Fibroblast of pulmonary artery (primary cell): ENCODE data around the gene ZNF385C.

Experiments used
- DNase-seq: peaks from one replicate; pipeline ENCODE4 v3.0.0-alpha.2; 2010; ENCODE audit warnings: low read depth
- H3K4me3 ChIP-seq: replicated peaks from 2 replicates; pipeline ENCODE4 v1.5.1; 2011; ENCODE audit warnings: low read depth, mild to moderate bottlenecking, control low read depth, low read length, moderate library complexity
- TF ChIP-seq, protein P1 (sequence below): IDR thresholded peaks from 2 replicates; pipeline ENCODE4 v1.5.1; 2011; ENCODE audit warnings: mild to moderate bottlenecking, control low read depth, low read length, inconsistent platforms; ENCODE audit errors: missing control alignments

ZNF385C gene

DNA sequence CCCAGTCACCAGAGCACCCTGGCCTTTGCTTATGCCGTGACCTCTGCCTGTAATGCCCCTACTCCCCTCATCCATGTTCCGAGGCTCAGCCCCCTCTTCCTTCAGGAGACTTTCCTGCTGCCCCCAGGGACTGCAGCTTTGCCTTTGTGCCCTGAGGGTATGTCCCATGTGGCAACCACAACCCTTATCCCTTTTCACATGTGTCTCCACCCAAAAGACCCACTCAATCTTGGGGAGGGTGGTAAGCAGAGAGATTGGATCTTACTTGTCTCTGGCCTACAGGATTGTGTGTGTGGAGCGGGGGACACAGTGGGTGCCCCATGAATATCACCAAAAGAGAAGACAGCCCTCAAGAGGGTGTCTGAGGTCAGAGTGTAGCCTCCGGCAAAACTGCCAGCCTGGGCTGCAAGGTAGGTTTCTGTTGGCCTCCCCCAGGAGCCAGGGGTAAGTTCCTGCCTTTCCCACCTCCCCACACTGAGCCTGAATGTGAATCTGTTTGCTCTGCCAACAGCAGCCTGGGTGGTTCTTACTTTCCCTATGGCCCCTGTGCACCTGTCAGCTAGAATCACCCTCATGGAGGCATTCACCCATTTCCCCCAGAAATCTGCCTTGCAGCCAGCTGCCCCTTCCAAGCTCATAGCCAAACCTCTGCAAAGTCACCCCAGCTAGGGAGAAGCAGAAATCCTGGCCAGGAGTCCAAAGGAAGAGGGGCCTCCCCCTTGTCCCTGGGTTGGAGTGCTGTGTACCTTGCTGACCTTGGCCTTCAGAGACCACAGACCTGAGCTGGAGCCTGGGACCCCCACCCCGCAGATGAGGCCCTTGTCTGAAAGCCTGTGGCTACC is 36.4 kb downstream of the ZNF385C start:
- no peak for DNase-seq
- no peak overlapping the region for H3K4me3 ChIP-seq
- TF ChIP-seq, protein P1, sequence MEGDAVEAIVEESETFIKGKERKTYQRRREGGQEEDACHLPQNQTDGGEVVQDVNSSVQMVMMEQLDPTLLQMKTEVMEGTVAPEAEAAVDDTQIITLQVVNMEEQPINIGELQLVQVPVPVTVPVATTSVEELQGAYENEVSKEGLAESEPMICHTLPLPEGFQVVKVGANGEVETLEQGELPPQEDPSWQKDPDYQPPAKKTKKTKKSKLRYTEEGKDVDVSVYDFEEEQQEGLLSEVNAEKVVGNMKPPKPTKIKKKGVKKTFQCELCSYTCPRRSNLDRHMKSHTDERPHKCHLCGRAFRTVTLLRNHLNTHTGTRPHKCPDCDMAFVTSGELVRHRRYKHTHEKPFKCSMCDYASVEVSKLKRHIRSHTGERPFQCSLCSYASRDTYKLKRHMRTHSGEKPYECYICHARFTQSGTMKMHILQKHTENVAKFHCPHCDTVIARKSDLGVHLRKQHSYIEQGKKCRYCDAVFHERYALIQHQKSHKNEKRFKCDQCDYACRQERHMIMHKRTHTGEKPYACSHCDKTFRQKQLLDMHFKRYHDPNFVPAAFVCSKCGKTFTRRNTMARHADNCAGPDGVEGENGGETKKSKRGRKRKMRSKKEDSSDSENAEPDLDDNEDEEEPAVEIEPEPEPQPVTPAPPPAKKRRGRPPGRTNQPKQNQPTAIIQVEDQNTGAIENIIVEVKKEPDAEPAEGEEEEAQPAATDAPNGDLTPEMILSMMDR = no peak

DNA sequence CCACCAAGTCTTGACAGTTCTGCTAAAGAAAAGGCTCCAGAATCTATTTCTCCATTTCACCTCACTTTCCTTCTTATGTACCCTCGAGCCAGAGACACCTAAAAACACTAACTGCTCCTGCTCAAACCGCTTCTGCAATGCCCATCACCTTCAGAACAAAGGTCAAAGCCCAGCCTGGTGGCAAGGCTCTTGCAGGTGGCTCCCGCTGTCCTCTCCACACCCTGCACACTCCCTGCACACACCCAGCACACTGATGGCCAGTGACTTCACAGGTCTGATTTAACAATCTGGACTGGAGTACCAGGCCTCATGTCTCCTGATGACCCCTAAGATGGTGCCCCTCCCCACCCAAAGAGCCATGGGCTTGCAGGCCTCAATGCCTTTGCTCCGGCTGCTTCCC is 38.0 kb downstream of the ZNF385C start:
- no peak overlapping the region for H3K4me3 ChIP-seq
- no peak for DNase-seq
- TF ChIP-seq, protein P1 = no peak

DNA sequence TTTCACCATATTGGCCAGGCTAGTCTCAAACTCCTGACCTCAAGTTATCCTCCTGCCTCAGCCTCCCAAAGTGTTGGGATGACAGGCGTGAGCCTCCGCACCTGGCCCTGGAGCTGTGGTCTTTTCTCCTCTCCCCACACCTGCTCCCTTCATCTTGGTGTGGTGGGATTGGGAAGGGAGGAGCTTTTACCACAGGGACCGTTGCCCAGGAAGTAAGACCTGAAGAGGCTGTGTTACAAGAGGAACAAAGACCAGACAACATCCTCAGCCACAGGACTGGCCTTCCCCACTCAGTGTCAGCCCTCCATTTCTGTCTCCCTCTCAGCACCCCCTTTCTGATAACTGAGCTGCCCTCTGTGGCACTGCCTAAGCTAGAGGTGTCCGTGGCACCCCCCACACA is 38.5 kb downstream of the ZNF385C start:
- TF ChIP-seq, protein P1 = no peak
- H3K4me3 ChIP-seq = no peak overlapping the region
- no peak for DNase-seq

DNA sequence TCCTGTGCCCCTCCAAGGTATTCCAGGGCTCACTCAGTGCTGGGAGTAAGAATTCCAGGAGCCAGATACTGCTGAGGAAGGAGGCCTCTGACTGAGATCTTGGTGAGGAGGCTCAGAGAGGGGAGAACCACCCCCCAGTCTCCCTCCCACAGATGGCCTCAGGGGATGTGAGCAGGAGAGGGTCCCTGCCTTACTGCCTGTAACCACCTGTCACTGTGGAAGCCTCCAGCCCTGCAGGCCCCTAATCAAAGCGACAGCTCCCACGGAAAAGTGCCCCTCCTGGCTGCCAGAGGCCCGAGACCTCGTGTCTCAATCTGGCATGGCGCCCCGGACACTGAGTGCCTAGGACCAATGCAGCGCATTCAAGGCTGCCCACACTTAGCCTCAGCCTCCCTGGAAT is 40.2 kb downstream of the ZNF385C start:
- no peak overlapping the region for H3K4me3 ChIP-seq
- TF ChIP-seq, protein P1 = no peak
- no peak for DNase-seq

DNA sequence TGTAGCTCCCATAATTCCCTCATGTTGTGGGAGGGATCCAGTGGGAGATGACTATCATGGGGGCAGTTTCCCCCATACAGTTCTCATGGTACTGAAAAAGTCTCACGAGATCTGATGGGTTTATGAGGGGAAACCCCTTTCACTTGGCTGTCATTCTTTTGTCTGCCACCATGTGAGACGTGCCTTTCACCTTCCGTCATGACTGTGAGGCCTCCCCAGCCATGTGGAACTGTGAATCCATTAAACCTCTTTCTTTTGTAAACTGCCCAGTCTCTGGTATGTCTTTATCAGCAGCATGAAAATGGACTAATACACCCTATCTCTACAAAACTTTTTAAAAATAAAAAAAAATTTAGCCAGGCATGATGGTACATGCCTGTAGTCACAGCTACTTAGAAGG is 41.6 kb downstream of the ZNF385C start:
- no peak for DNase-seq
- TF ChIP-seq, protein P1 = no peak
- no peak overlapping the region for H3K4me3 ChIP-seq

DNA sequence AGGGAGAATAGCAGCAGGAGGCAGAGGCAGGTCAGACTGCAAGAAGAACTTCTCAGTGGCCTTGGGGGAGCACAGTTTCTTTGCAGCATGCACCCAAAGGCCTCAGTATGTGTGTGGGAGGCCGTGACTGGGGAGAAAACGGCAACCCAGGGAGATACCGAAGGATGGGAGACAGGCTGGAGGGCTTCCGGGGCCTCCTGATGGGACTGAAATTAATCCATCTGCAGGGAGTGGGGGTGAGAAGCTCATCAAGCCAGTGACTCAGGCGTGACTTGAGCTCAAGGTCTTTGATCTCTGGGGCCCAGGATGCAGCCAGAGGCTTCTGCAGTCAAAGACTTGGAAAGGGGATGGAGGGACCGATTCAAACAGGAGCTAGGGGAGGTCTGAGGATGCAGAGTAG is 42.8 kb downstream of the ZNF385C start:
- TF ChIP-seq, protein P1 = no peak
- no peak for DNase-seq
- H3K4me3 ChIP-seq = no peak overlapping the region

DNA sequence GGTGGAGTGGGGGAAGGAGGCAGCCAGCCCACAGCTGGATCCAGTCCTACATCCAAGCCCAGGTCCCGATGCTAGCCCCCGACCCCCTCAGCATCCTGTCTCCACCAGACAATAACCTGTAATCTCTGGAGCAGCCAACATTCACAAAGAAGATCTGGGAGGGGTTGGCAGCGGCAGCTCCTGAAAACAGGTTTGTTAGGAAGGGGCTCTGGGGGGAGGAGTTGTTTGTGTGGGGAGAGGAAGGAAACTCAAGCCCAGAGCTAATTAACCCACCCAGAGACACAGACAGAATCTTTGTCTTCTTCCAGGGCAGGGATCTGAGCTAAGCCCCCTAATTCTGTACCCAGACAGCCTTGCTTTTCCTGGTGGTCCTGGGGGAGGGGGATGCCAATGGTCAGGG is 43.2 kb downstream of the ZNF385C start:
- H3K4me3 ChIP-seq = no peak overlapping the region
- no peak for DNase-seq
- TF ChIP-seq, protein P1 = no peak
